ENCODE results near the gene BLTP1. TPM values are rescaled to one million over a fixed set of nuclear protein-coding genes. Genes with fewer than 3 reads are reported as not detected.

The BLTP1 gene
- total RNA-seq, 1 experiment from 2014 or later = 27.3 TPM

DNA sequence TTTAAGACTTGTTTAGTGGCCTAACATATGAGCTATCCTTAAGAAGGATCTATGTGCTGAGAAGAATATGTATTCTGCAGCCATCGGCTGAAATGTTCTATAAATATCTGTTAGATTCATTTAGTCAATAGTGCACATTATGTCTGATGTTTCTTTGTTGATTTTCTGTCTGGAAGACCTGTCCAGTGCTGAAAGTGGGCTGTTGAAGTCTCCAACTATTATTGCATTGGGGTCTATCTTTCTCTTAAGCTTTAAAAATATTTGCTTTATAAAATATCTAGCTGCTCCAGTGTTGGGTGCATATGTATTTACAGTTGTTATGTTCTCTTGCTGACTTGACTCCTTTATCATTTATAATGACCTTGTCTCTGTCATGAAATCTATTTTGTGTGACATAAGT is 9.4 kb upstream of the BLTP1 start:
- Mint-ChIP-seq H3K27me3 (ENCODE audit: unreplicated experiment) (no peaks in the 10 kb centered on the region), H3K27ac (ENCODE audit: unreplicated experiment) (no peak overlapping the region), H3K4me1 (ENCODE audit: low read depth, unreplicated experiment) (no peaks in the 10 kb centered on the region), H3K9me3 (ENCODE audit: low read depth, unreplicated experiment) (peaks cover 3% of the 10 kb centered on the region), H3K4me3 (ENCODE audit: low read depth, unreplicated experiment) (no peak overlapping the region), H3K36me3 (ENCODE audit: insufficient read depth, unreplicated experiment) (no peaks in the 10 kb centered on the region)
- DNase-seq = no peak
- intact Hi-C loops (cut with micrococcal nuclease; ENCODE audit: unreplicated experiment) = no loop called here
- CTCF ChIA-PET = no interaction called here
- no TSS peak for BruUV-seq (replicated peaks)
- no peak for TF ChIP-seq CTCF (IDR thresholded peaks at IDR 0.05; ENCODE audit: unreplicated experiment)

GRCh38 chr4:122146652-122147051 is 5.5 kb upstream of the BLTP1 start:
- no peaks in the 10 kb centered on the region for H3K4me1 Mint-ChIP-seq (ENCODE audit: low read depth, unreplicated experiment)
- H3K36me3 Mint-ChIP-seq (ENCODE audit: insufficient read depth, unreplicated experiment) = peaks cover under 1% of the 10 kb centered on the region
- CTCF ChIA-PET = no interaction called here

GRCh38 chr4:122150931-122151330 is 1.2 kb upstream of the BLTP1 start:
- peak overlapping the region; percentile 81 for H3K27ac Mint-ChIP-seq (ENCODE audit: unreplicated experiment)
- peaks cover 21% of the 10 kb centered on the region for H3K36me3 Mint-ChIP-seq (ENCODE audit: insufficient read depth, unreplicated experiment)
- no peak for TF ChIP-seq CTCF (IDR thresholded peaks at IDR 0.05; ENCODE audit: unreplicated experiment)
- BruUV-seq (replicated peaks) = no TSS peak
- no peak overlapping the region for H3K4me3 Mint-ChIP-seq (ENCODE audit: low read depth, unreplicated experiment)
- CTCF ChIA-PET = no interaction called here
- H3K9me3 Mint-ChIP-seq (ENCODE audit: low read depth, unreplicated experiment) = peaks cover under 1% of the 10 kb centered on the region
- intact Hi-C loops (cut with micrococcal nuclease; ENCODE audit: unreplicated experiment) = no loop called here
- DNase-seq = no peak
- peaks cover 5% of the 10 kb centered on the region for H3K4me1 Mint-ChIP-seq (ENCODE audit: low read depth, unreplicated experiment)
- H3K27me3 Mint-ChIP-seq (ENCODE audit: unreplicated experiment) = no peaks in the 10 kb centered on the region

More at GRCh38 chr4:122146652-122147051, 5.5 kb upstream of the BLTP1 start:
- H3K9me3 Mint-ChIP-seq (ENCODE audit: low read depth, unreplicated experiment) = peaks cover 3% of the 10 kb centered on the region
- DNase-seq = no peak
- no TSS peak for BruUV-seq (replicated peaks)
- no peak overlapping the region for H3K27ac Mint-ChIP-seq (ENCODE audit: unreplicated experiment)
- H3K27me3 Mint-ChIP-seq (ENCODE audit: unreplicated experiment) = no peaks in the 10 kb centered on the region
- no peak overlapping the region for H3K4me3 Mint-ChIP-seq (ENCODE audit: low read depth, unreplicated experiment)
- TF ChIP-seq CTCF (IDR thresholded peaks at IDR 0.05; ENCODE audit: unreplicated experiment) = no peak
- intact Hi-C loops (cut with micrococcal nuclease; ENCODE audit: unreplicated experiment) = no loop called here

DNA sequence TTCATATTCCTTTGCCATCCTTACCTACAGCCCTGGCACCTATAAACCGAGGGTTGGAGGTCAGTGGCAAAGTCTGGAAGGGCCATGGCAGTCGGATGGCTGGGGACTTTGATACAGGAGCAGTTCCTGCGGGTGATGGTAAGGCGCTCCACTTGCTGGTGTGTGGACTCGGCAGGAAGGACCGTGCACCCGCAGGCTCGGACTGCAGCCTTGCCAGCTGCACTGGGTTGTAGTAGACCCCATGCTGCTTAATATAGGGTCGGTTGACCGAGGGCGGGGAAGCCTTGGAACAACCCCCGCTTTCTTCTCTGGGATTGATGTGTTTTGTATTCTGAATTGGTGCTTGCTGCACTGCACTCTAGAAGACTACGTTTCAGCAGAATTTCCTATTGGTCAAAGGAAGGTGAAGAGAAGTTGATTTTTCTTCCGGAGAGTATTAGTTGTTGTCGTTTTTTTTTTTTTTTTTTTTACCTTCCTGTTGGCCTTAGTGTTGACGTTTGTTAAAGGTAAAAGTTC is 638 bp downstream of the BLTP1 start:
- H3K27me3 Mint-ChIP-seq (ENCODE audit: unreplicated experiment) = no peaks in the 10 kb centered on the region
- peaks cover 3% of the 10 kb centered on the region for H3K9me3 Mint-ChIP-seq (ENCODE audit: low read depth, unreplicated experiment)
- peak overlapping the region; percentile 84 for H3K4me3 Mint-ChIP-seq (ENCODE audit: low read depth, unreplicated experiment)
- intact Hi-C loops (cut with micrococcal nuclease; ENCODE audit: unreplicated experiment) = no loop called here
- H3K27ac Mint-ChIP-seq (ENCODE audit: unreplicated experiment) = peak overlapping the region; percentile 56
- no TSS peak for BruUV-seq (replicated peaks)
- TF ChIP-seq CTCF (IDR thresholded peaks at IDR 0.05; ENCODE audit: unreplicated experiment) = no peak
- DNase-seq = peak; percentile 24
- H3K4me1 Mint-ChIP-seq (ENCODE audit: low read depth, unreplicated experiment) = peaks cover 14% of the 10 kb centered on the region
- CTCF ChIA-PET = no interaction called here
- peaks cover 21% of the 10 kb centered on the region for H3K36me3 Mint-ChIP-seq (ENCODE audit: insufficient read depth, unreplicated experiment)

Measured in Calu3 (cell line).